GM12891 (cell line): ENCODE results near the gene SLC6A4.
"Not testable (repeated sequence)": the region's sequence is repeated elsewhere in the genome, so short reads cannot be mapped to it uniquely, and the experiment has no call there.

Experiments
- DNase-seq: peaks from one replicate; pipeline ENCODE4 v3.0.0; 2011; ENCODE audit warnings: low spot score; ENCODE audit not compliant: insufficient read length
- FAIRE-seq: peaks from 2 replicates; lab custom pipeline; 2011; peaks lifted over from hg19 to GRCh38; lab: Jason Lieb, UNC
- PAX5 ChIP-seq: IDR thresholded peaks from 2 replicates; pipeline ENCODE4 v1.6.1; 2011; ENCODE audit warnings: low read length, moderate library complexity, mild to moderate bottlenecking; ENCODE audit not compliant: insufficient read depth, severe bottlenecking
- POLR2A ChIP-seq: IDR thresholded peaks from 2 replicates; pipeline ENCODE4 v1.6.1; 2011; ENCODE audit warnings: low read depth, low read length, control low read depth
- POLR2AphosphoS5 ChIP-seq: IDR thresholded peaks from 2 replicates; pipeline ENCODE4 v1.6.1; 2011; ENCODE audit warnings: low read depth, low read length, control low read depth
- POU2F2 ChIP-seq: IDR thresholded peaks from 2 replicates; pipeline ENCODE4 v1.6.1; 2011; ENCODE audit warnings: low read depth, mild to moderate bottlenecking, control low read depth, low read length, moderate library complexity
- SPI1 ChIP-seq: IDR thresholded peaks from 2 replicates; pipeline ENCODE4 v1.6.1; 2011; ENCODE audit warnings: low read depth, low read length, control low read depth
- TAF1 ChIP-seq: IDR thresholded peaks from 2 replicates; pipeline ENCODE4 v1.6.1; 2011; ENCODE audit warnings: low read depth, low read length, control low read depth

The SLC6A4 gene

GRCh38 chr17:30210901-30211300 is 24.6 kb downstream of the SLC6A4 start:
- TF ChIP-seq POU2F2 (no peak), POLR2AphosphoS5 (no peak), TAF1 (no peak), PAX5 (no peak), POLR2A (no peak)
- no peak for DNase-seq
- FAIRE-seq: no peak

- FAIRE-seq: no peak
- no peak for DNase-seq
- TF ChIP-seq POLR2AphosphoS5: no peak
- no peak for TF ChIP-seq POU2F2
- no peak for TF ChIP-seq POLR2A
- TF ChIP-seq PAX5: no peak
- TF ChIP-seq TAF1: no peak
- no peak for TF ChIP-seq SPI1
These were observed 25.1 kb downstream of the SLC6A4 start for GRCh38 chr17:30210366-30210765.

- TF ChIP-seq POLR2AphosphoS5 (no peak), TAF1 (no peak), SPI1 (no peak), POLR2A (no peak)
- DNase-seq (no peak), FAIRE-seq (no peak)
These were observed 25.6 kb downstream of the SLC6A4 start for GRCh38 chr17:30209930-30210329.

- peak; percentile 55 for FAIRE-seq
- TF ChIP-seq POLR2AphosphoS5: no peak
- peak; percentile 89 for TF ChIP-seq SPI1
- DNase-seq: no peak
These were observed 27.3 kb downstream of the SLC6A4 start for GRCh38 chr17:30208214-30208613.

- peak; percentile 52 for FAIRE-seq
- no peak for DNase-seq
- TF ChIP-seq POU2F2 (no peak), POLR2AphosphoS5 (no peak), TAF1 (no peak), PAX5 (no peak), POLR2A (no peak), SPI1 (no peak)
These were observed 27.8 kb downstream of the SLC6A4 start for GRCh38 chr17:30207655-30208054.

GRCh38 chr17:30203471-30203981 is 32.0 kb downstream of the SLC6A4 start:
- DNase-seq (no peak), FAIRE-seq (no peak)
- TF ChIP-seq POU2F2 (no peak), POLR2A (no peak), SPI1 (no peak), PAX5 (no peak), TAF1 (no peak), POLR2AphosphoS5 (no peak)

- not testable (repeated sequence) for DNase-seq, FAIRE-seq
These were observed 34.8 kb downstream of the SLC6A4 start for GRCh38 chr17:30200656-30201055.

GRCh38 chr17:30200106-30200505 is 35.4 kb downstream of the SLC6A4 start:
- FAIRE-seq (no peak), DNase-seq (no peak)
- no peak for TF ChIP-seq POLR2A
- no peak for TF ChIP-seq TAF1
- no peak for TF ChIP-seq PAX5
- no peak for TF ChIP-seq SPI1
- TF ChIP-seq POU2F2: no peak
- no peak for TF ChIP-seq POLR2AphosphoS5

GRCh38 chr17:30199600-30199999 is 35.9 kb downstream of the SLC6A4 start:
- FAIRE-seq (no peak), DNase-seq (no peak)
- TF ChIP-seq POLR2A (no peak), PAX5 (no peak), POLR2AphosphoS5 (no peak), TAF1 (no peak), SPI1 (no peak), POU2F2 (no peak)

- FAIRE-seq (no peak), DNase-seq (no peak)
- no peak for TF ChIP-seq POLR2A
- TF ChIP-seq POU2F2: no peak
- TF ChIP-seq SPI1: no peak
- TF ChIP-seq POLR2AphosphoS5: no peak
- no peak for TF ChIP-seq TAF1
- TF ChIP-seq PAX5: no peak
These were observed 38.1 kb downstream of the SLC6A4 start for GRCh38 chr17:30197416-30197815.

- no peak for DNase-seq
- no peak for FAIRE-seq
- TF ChIP-seq SPI1: no peak
- no peak for TF ChIP-seq POLR2A
- TF ChIP-seq POLR2AphosphoS5: no peak
- TF ChIP-seq PAX5: no peak
- no peak for TF ChIP-seq POU2F2
- no peak for TF ChIP-seq TAF1
These were observed 39.0 kb downstream of the SLC6A4 start for GRCh38 chr17:30196504-30196903.
